Gastrocnemius medialis (tissue), 4 donors: ENCODE data around the gene COL4A5. TPM values are rescaled to one million over a fixed set of nuclear protein-coding genes. Genes with fewer than 3 reads are reported as not detected.

Experiments used
- ATAC-seq, 2 donors: fragments of 150-250 bp; one replicate each; pipeline ENCODE4 v1.9.1; 2016
- DNase-seq, 2 donors: peaks; one replicate each; pipeline ENCODE4 v3.0.0-alpha.2; 2019
- H3K27ac ChIP-seq, 4 donors: fragments of 200-600 bp; sonication (generic); 1 replicate in 1 of 4; 2 replicates in 3 of 4; pipeline ENCODE4 v1.5.1; 2016 to 2018; ENCODE audit warnings: mild to moderate bottlenecking in 2 of 4, moderate library complexity in 1 of 4
- H3K27me3 ChIP-seq, 3 donors: fragments of 200-600 bp; sonication (generic) in 2 of 3; 1 replicate in 1 of 3; 2 replicates in 2 of 3; pipeline versions ENCODE4 v1.5.1 to v1.6.0; 2016 to 2019; ENCODE audit warnings: mild to moderate bottlenecking in 1 of 3, moderate library complexity in 1 of 3
- H3K36me3 ChIP-seq, 2 donors: fragments of 200-600 bp; sonication (generic) in 1 of 2; one replicate each; pipeline ENCODE4 v1.5.1; 2017 to 2018
- H3K4me1 ChIP-seq, 2 donors: fragments of 200-600 bp; sonication (generic) in 1 of 2; one replicate each; pipeline ENCODE4 v1.5.1; 2016 to 2017; ENCODE audit warnings: mild to moderate bottlenecking in 2 of 2
- H3K4me3 ChIP-seq, 4 donors: fragments of 200-600 bp; sonication (generic) in 3 of 4; 1 replicate in 1 of 4; 2 replicates in 3 of 4; pipeline ENCODE4 v1.5.1; 2016 to 2019; ENCODE audit warnings: mild to moderate bottlenecking in 2 of 4
- H3K9me3 ChIP-seq, 3 donors: fragments of 200-600 bp; sonication (generic) in 2 of 3; 1 replicate in 1 of 3; 2 replicates in 2 of 3; pipeline ENCODE4 v1.5.1; 2016 to 2019
- CTCF ChIP-seq, 5 experiments: fragments of 450-650 bp in 3 of 5; fragments of 200-600 bp in 2 of 5; sonication (generic) in 2 of 5; IDR thresholded peaks in 4 of 5; conservative IDR thresholded peaks in 1 of 5; 1 replicate in 4 of 5; 2 replicates in 1 of 5; pipeline ENCODE4 v1.5.1; 2016 to 2019; ENCODE audit warnings: antibody characterized with exemption in 5 of 5, mild to moderate bottlenecking in 3 of 5, moderate library complexity in 3 of 5
- POLR2A ChIP-seq, 2 donors: fragments of 450-650 bp; IDR thresholded peaks; one replicate each; pipeline ENCODE4 v1.6.1; 2017; ENCODE audit warnings: antibody characterized with exemption in 2 of 2, mild to moderate bottlenecking in 2 of 2, moderate library complexity in 2 of 2
- in situ Hi-C, 4 donors: fragments of 200-750 bp; cut with MboI; loops; one replicate each; pipeline versions ENCODE4 v1.15.0 to v1.8.0; 2017; ENCODE audit warnings: low sequenced_read_pairs in 4 of 4
- intact Hi-C: fragments of 100-400 bp; cut with DNase I; formaldehyde crosslinking; loops from one replicate; pipeline ENCODE4 v1.15.1; 2023; ENCODE audit warnings: low total_unique reads
- total RNA-seq, 4 donors: library from RNA; depleted of rRNA; stranded (reverse); fragments of >200 nt; gene quantifications; one replicate each; pipeline versions ENCODE4 v1.1.0 to v1.2.3, GENCODE V29; 2016

COL4A5 gene
- total RNA-seq, 4 donors from 2014 or later, result 0.60 to 15.1 (median 4.4) TPM

- no peak overlapping the region for H3K27ac ChIP-seq
- no peaks in the 10 kb centered on the region for H3K9me3 ChIP-seq
- no peak overlapping the region for H3K4me3 ChIP-seq
- TF ChIP-seq POLR2A (IDR thresholded peaks at IDR 0.05), result no peak
- TF ChIP-seq CTCF (IDR thresholded peaks at IDR 0.05 in 4 of 5, conservative IDR thresholded peaks at IDR 0.05 in 1 of 5), result no peak
- ATAC-seq (no peak), DNase-seq (no peak)
- intact Hi-C loops (no loop called here), in situ Hi-C loops (no loop called here)
- H3K4me1 ChIP-seq, result no peaks in the 10 kb centered on the region
- no peaks in the 10 kb centered on the region for H3K36me3 ChIP-seq
- H3K27me3 ChIP-seq, result no peaks in the 10 kb centered on the region
These were observed 175.0 kb downstream of the COL4A5 start for GRCh38 chrX:108614616-108615015.

- DNase-seq (no peak), ATAC-seq (no peak)
- Histone ChIP-seq H3K27ac (no peak overlapping the region), H3K4me1 (no peaks in the 10 kb centered on the region), H3K4me3 (no peak overlapping the region), H3K27me3 (no peaks in the 10 kb centered on the region), H3K9me3 (no peaks in the 10 kb centered on the region), H3K36me3 (no peaks in the 10 kb centered on the region)
- in situ Hi-C loops, result no loop called here
- intact Hi-C loops, result no loop called here
- TF ChIP-seq POLR2A (IDR thresholded peaks at IDR 0.05), result no peak
- TF ChIP-seq CTCF (IDR thresholded peaks at IDR 0.05 in 4 of 5, conservative IDR thresholded peaks at IDR 0.05 in 1 of 5), result no peak
These were observed 201.2 kb downstream of the COL4A5 start for GRCh38 chrX:108640817-108641216.

- in situ Hi-C loops (no loop called here), intact Hi-C loops (no loop called here)
- Histone ChIP-seq H3K36me3 (no peaks in the 10 kb centered on the region), H3K27me3 (no peaks in the 10 kb centered on the region), H3K27ac (no peak overlapping the region), H3K4me3 (no peak overlapping the region), H3K4me1 (no peaks in the 10 kb centered on the region), H3K9me3 (no peaks in the 10 kb centered on the region)
- DNase-seq, result no peak
- no peak for ATAC-seq
- TF ChIP-seq CTCF (IDR thresholded peaks at IDR 0.05 in 4 of 5, conservative IDR thresholded peaks at IDR 0.05 in 1 of 5) (no peak), POLR2A (IDR thresholded peaks at IDR 0.05) (no peak)
These were observed 202.1 kb downstream of the COL4A5 start for GRCh38 chrX:108641589-108642272.

- no peak for ATAC-seq
- H3K36me3 ChIP-seq, result no peaks in the 10 kb centered on the region
- no peak for DNase-seq
- H3K4me1 ChIP-seq, result no peaks in the 10 kb centered on the region
- in situ Hi-C loops (no loop called here), intact Hi-C loops (no loop called here)
- H3K27me3 ChIP-seq, result no peaks in the 10 kb centered on the region
- H3K4me3 ChIP-seq, result no peak overlapping the region
- H3K27ac ChIP-seq, result no peak overlapping the region
- TF ChIP-seq CTCF (IDR thresholded peaks at IDR 0.05 in 4 of 5, conservative IDR thresholded peaks at IDR 0.05 in 1 of 5) (no peak), POLR2A (IDR thresholded peaks at IDR 0.05) (no peak)
- no peaks in the 10 kb centered on the region for H3K9me3 ChIP-seq
These were observed 202.6 kb downstream of the COL4A5 start for GRCh38 chrX:108642273-108642628.

- TF ChIP-seq POLR2A (IDR thresholded peaks at IDR 0.05), result no peak
- TF ChIP-seq CTCF (IDR thresholded peaks at IDR 0.05 in 4 of 5, conservative IDR thresholded peaks at IDR 0.05 in 1 of 5), result no peak
- Histone ChIP-seq H3K36me3 (no peaks in the 10 kb centered on the region), H3K9me3 (no peaks in the 10 kb centered on the region), H3K4me3 (no peak overlapping the region), H3K4me1 (no peaks in the 10 kb centered on the region), H3K27me3 (no peaks in the 10 kb centered on the region), H3K27ac (no peak overlapping the region)
- in situ Hi-C loops (no loop called here), intact Hi-C loops (no loop called here)
- ATAC-seq (no peak), DNase-seq (no peak)
These were observed 225.1 kb downstream of the COL4A5 start for GRCh38 chrX:108664701-108665100.
